Upper lobe of left lung (tissue), 6 donors: Measurements from ENCODE around the gene RPS27L. TPM values are rescaled to one million over a fixed set of nuclear protein-coding genes. Genes with fewer than 3 reads are reported as not detected.
A peak's percentile ranks its signal among the peaks of the same experiment; 100 is the strongest.

Experiments
- ATAC-seq, 2 donors: fragments of 200-7000 bp; cut with Tn5 transposase; one replicate each; pipeline ENCODE4 v1.9.1; 2022; ENCODE audit warnings: mild to moderate bottlenecking in 2 of 2, moderate library complexity in 2 of 2; ENCODE audit not compliant: low FRiP score in 2 of 2
- DNase-seq, 2 donors: peaks; one replicate each; pipeline ENCODE4 v3.0.0-alpha.2; 2019 to 2020
- H3K27ac ChIP-seq, 4 donors: fragments of 200-600 bp; sonication (generic); one replicate each; pipeline ENCODE4 v1.5.1; 2016 to 2019
- H3K27me3 ChIP-seq, 4 donors: fragments of 200-600 bp; sonication (generic); one replicate each; pipeline ENCODE4 v1.5.1; 2017 to 2019
- H3K36me3 ChIP-seq, 4 donors: fragments of 200-600 bp; sonication (generic); one replicate each; pipeline ENCODE4 v1.5.1; 2016 to 2019
- H3K4me1 ChIP-seq, 4 donors: fragments of 200-600 bp; sonication (generic); one replicate each; pipeline ENCODE4 v1.5.1; 2018 to 2019
- H3K4me3 ChIP-seq, 4 donors: fragments of 200-600 bp; sonication (generic); one replicate each; pipeline ENCODE4 v1.5.1; 2017 to 2019; ENCODE audit warnings: mild to moderate bottlenecking in 2 of 4, moderate library complexity in 1 of 4
- H3K9me3 ChIP-seq, 4 donors: fragments of 200-600 bp; sonication (generic); one replicate each; pipeline ENCODE4 v1.5.1; 2018 to 2019
- CTCF ChIP-seq, 6 experiments: fragments of 450-650 bp in 4 of 6; fragments of 200-600 bp in 2 of 6; sonication (generic) in 2 of 6; IDR thresholded peaks; one replicate each; pipeline ENCODE4 v1.5.1; 2016 to 2019; ENCODE audit warnings: antibody characterized with exemption in 6 of 6
- EP300 ChIP-seq, 4 donors: sonication (generic); formaldehyde crosslinking; IDR thresholded peaks; one replicate each; pipeline ENCODE4 v1.5.1; 2017; ENCODE audit warnings: antibody characterized with exemption in 4 of 4, control low read depth in 2 of 4
- POLR2A ChIP-seq, 4 donors: fragments of 450-650 bp; IDR thresholded peaks; one replicate each; pipeline ENCODE4 v1.5.1; 2016 to 2017; ENCODE audit warnings: antibody characterized with exemption in 4 of 4, mild to moderate bottlenecking in 2 of 4
- POLR2AphosphoS5 ChIP-seq, 2 donors: sonication (generic); formaldehyde crosslinking; IDR thresholded peaks; one replicate each; pipeline ENCODE4 v1.5.1; 2017; ENCODE audit warnings: antibody characterized with exemption in 2 of 2
- WGBS, 2 donors: methylation state at CpG; one replicate each; pipeline ENCODE4 v1.1.5; 2017 to 2018; 5-methylcytosine and 5-hydroxymethylcytosine counted together
- total RNA-seq, 6 donors: library from RNA; depleted of rRNA in 4 of 6; stranded (reverse); fragments of >200 nt in 4 of 6; gene quantifications; one replicate each; pipeline versions ENCODE4 v1.1.0 to v1.2.1, GENCODE V29; 2016 to 2021
- donor health status: DM: no; HTN: no; CAD: no; lungs with moderate emphysema.
- donor health status: DM: no; HTN: yes; CAD: no; lungs with severe emphysema.

RPS27L gene
- total RNA-seq, 6 donors from 2014 or later, result 30.3 to 165 (median 117) TPM

GRCh38 chr15:63126726-63127125 lies 30.6 kb downstream of the RPS27L start:
- peaks cover 0 to 57% (median 12%) of the 10 kb centered on the region in 4 donors for H3K36me3 ChIP-seq
- no peaks in the 10 kb centered on the region for H3K9me3 ChIP-seq
- 88 to 93% methylated on average over 3 of the region's 3 CpGs for WGBS, 2 donors
- no peak overlapping the region for H3K27ac ChIP-seq
- ATAC-seq, result no peak
- TF ChIP-seq POLR2A (IDR thresholded peaks at IDR 0.05) (no peak), EP300 (IDR thresholded peaks at IDR 0.05) (no peak), CTCF (IDR thresholded peaks at IDR 0.05) (no peak), POLR2AphosphoS5 (IDR thresholded peaks at IDR 0.05) (no peak)
- H3K4me3 ChIP-seq, result no peak overlapping the region
- no peak for DNase-seq
- peaks cover 6 to 9% (median 8%) of the 10 kb centered on the region in 4 donors for H3K4me1 ChIP-seq
- H3K27me3 ChIP-seq, result no peaks in the 10 kb centered on the region

- WGBS, 2 donors, result 95 to 98% methylated on average over 9 of the region's 9 CpGs
- Histone ChIP-seq H3K9me3 (peaks cover 0 to 6% (median 2%) of the 10 kb centered on the region in 4 donors), H3K27ac (no peak overlapping the region), H3K4me3 (no peak overlapping the region), H3K36me3 (peaks cover 0 to 38% (median 5%) of the 10 kb centered on the region in 4 donors), H3K27me3 (no peaks in the 10 kb centered on the region), H3K4me1 (peaks cover 6 to 14% (median 9%) of the 10 kb centered on the region in 4 donors)
- no peak for ATAC-seq
- no peak for DNase-seq
- no peak for TF ChIP-seq POLR2AphosphoS5 (IDR thresholded peaks at IDR 0.05)
- TF ChIP-seq POLR2A (IDR thresholded peaks at IDR 0.05), result no peak
- TF ChIP-seq CTCF (IDR thresholded peaks at IDR 0.05), result no peak
- TF ChIP-seq EP300 (IDR thresholded peaks at IDR 0.05), result no peak
These were observed 32.8 kb downstream of the RPS27L start for GRCh38 chr15:63124506-63124905.

GRCh38 chr15:63122002-63122875 lies 35.0 kb downstream of the RPS27L start:
- ATAC-seq, result peak; percentile 99 to 100

GRCh38 chr15:63121382-63122001 lies 35.8 kb downstream of the RPS27L start, which contains the start of gene LACTB:
LACTB (plus strand) TSS chr15:63121861; CDS start chr15:63121872, 11 bp downstream.
- peaks cover 6 to 14% (median 9%) of the 10 kb centered on the region in 4 donors for H3K4me1 ChIP-seq
- peak within 1 kb of the TSS; percentile 94 to 99 (median 96) for H3K27ac ChIP-seq
- TF ChIP-seq CTCF (IDR thresholded peaks at IDR 0.05), result no peak
- peak in 1 of 2 donors; percentile 93 for TF ChIP-seq POLR2AphosphoS5 (IDR thresholded peaks at IDR 0.05)
- peak in 3 of 4 donors; percentile 65 to 87 (median 79) for TF ChIP-seq POLR2A (IDR thresholded peaks at IDR 0.05)
- TF ChIP-seq EP300 (IDR thresholded peaks at IDR 0.05), result peak in 1 of 4 donors; percentile 2
- no peaks in the 10 kb centered on the region for H3K27me3 ChIP-seq
- ATAC-seq (peak; percentile 96 to 98), DNase-seq (peak; percentile 92 to 96)
- 5 to 6% methylated on average over 21 to 25 of the region's 40 CpGs for WGBS, 2 donors
- peaks cover 0 to 13% (median 4%) of the 10 kb centered on the region in 4 donors for H3K9me3 ChIP-seq
- peaks cover 0 to 8% (median 1%) of the 10 kb centered on the region in 4 donors for H3K36me3 ChIP-seq
- H3K4me3 ChIP-seq, result peak within 1 kb of the TSS; percentile 84 to 99 (median 93)

More at GRCh38 chr15:63122002-63122875, 35.0 kb downstream of the RPS27L start:
- Histone ChIP-seq H3K36me3 (peaks cover 0 to 16% (median 4%) of the 10 kb centered on the region in 4 donors), H3K4me3 (peak overlapping the region; percentile 84 to 99 (median 93)), H3K27me3 (no peaks in the 10 kb centered on the region), H3K27ac (peak overlapping the region; percentile 94 to 99 (median 96)), H3K9me3 (peaks cover 0 to 13% (median 4%) of the 10 kb centered on the region in 4 donors), H3K4me1 (peaks cover 6 to 14% (median 9%) of the 10 kb centered on the region in 4 donors)
- peak; percentile 97 to 98 for DNase-seq
- 2 to 5% methylated on average over 8 to 19 of the region's 59 CpGs for WGBS, 2 donors
- TF ChIP-seq POLR2AphosphoS5 (IDR thresholded peaks at IDR 0.05) (peak; percentile 63 to 84), EP300 (IDR thresholded peaks at IDR 0.05) (no peak), POLR2A (IDR thresholded peaks at IDR 0.05) (peak in 3 of 4 donors; percentile 10 to 80 (median 53)), CTCF (IDR thresholded peaks at IDR 0.05) (peak in 5 of 6 experiments; percentile 10 to 45 (median 33))
